H1 (cell line): ENCODE results near the gene SCN8A. TPM values are rescaled to one million over a fixed set of nuclear protein-coding genes. Genes with fewer than 3 reads are reported as not detected.

Experiments used
- CTCF ChIA-PET: fragments of 300-600 bp; sonication (Branson Sonifier 250); formaldehyde crosslinking; loops from one replicate; lab custom pipeline; 2021; ENCODE audit not compliant: partially characterized antibody; lab: Charles Lee
- POLR2A ChIA-PET: fragments of 300-600 bp; sonication (Branson Sonifier 250); formaldehyde crosslinking; loops from one replicate; lab custom pipeline; 2021; ENCODE audit warnings: inconsistent platforms; ENCODE audit not compliant: partially characterized antibody; lab: Charles Lee
- DNase-seq, 2 experiments: peaks; one replicate each; pipeline versions ENCODE4 v3.0.0 to v3.0.0-alpha.2; 2010 to 2022; ENCODE audit warnings: low spot score in 2 of 2, low read depth in 1 of 2, mixed read lengths in 1 of 2
- FAIRE-seq: peaks from 2 replicates; lab custom pipeline; 2011; peaks lifted over from hg19 to GRCh38; lab: Jason Lieb, UNC
- H2AFZ ChIP-seq: 2 replicates; pipeline ENCODE4 v1.8.1; 2012; ENCODE audit warnings: low read length, inconsistent platforms
- H2AK5ac ChIP-seq: 2 replicates; pipeline ENCODE4 v1.6.1; 2013; ENCODE audit warnings: low read depth, low read length
- H2BK120ac ChIP-seq: replicated peaks from 2 replicates; pipeline ENCODE3; 2013; ENCODE audit warnings: low read depth, low read length, inconsistent platforms
- H2BK12ac ChIP-seq: 2 replicates; pipeline ENCODE4 v1.6.1; 2013; ENCODE audit warnings: low read depth, low read length
- H2BK15ac ChIP-seq: 2 replicates; pipeline ENCODE4 v1.6.1; 2013; ENCODE audit warnings: low read length
- H2BK20ac ChIP-seq: 2 replicates; pipeline ENCODE4 v1.6.1; 2013; ENCODE audit warnings: low read length
- H2BK5ac ChIP-seq: 2 replicates; pipeline ENCODE4 v1.6.1; 2013; ENCODE audit warnings: low read depth, low read length
- H3K14ac ChIP-seq: 2 replicates; pipeline ENCODE4 v1.6.1; 2013; ENCODE audit warnings: inconsistent platforms; ENCODE audit not compliant: insufficient read length
- H3K18ac ChIP-seq: 2 replicates; pipeline ENCODE4 v1.6.1; 2013; ENCODE audit warnings: low read length; ENCODE audit errors: extremely low read depth
- H3K23ac ChIP-seq: 2 replicates; pipeline ENCODE4 v1.6.1; 2013; ENCODE audit warnings: inconsistent platforms; ENCODE audit not compliant: insufficient read length
- H3K23me2 ChIP-seq: 2 replicates; pipeline ENCODE4 v1.6.1; 2013; ENCODE audit warnings: low read depth, low read length
- H3K27ac ChIP-seq: 2 replicates; pipeline ENCODE4 v1.6.1; 2011; ENCODE audit warnings: low read depth, low read length, inconsistent platforms
- H3K27me3 ChIP-seq, 4 experiments: replicated peaks in 1 of 4; 1 replicate in 1 of 4; 2 replicates in 3 of 4; pipeline versions ENCODE4 v1.6.1 to v1.8.1; 2011 to 2013; ENCODE audit warnings: low read length in 3 of 4, mild to moderate bottlenecking in 3 of 4, inconsistent platforms in 2 of 4, mixed read lengths in 2 of 4, moderate library complexity in 1 of 4; ENCODE audit not compliant: control insufficient read depth in 3 of 4, insufficient read depth in 3 of 4; ENCODE audit errors: extremely low read depth in 1 of 4
- H3K36me3 ChIP-seq, 4 experiments: 2 replicates each; pipeline versions ENCODE4 v1.6.1 to v1.8.1; 2011 to 2013; ENCODE audit warnings: mild to moderate bottlenecking in 4 of 4, low read length in 3 of 4, moderate library complexity in 2 of 4, control low read depth in 1 of 4, inconsistent platforms in 1 of 4; ENCODE audit not compliant: insufficient read depth in 4 of 4, control insufficient read depth in 2 of 4
- H3K4ac ChIP-seq: replicated peaks from 2 replicates; pipeline ENCODE3; 2013; ENCODE audit warnings: low read length, low read depth, mixed read lengths, inconsistent platforms; ENCODE audit not compliant: insufficient read length
- H3K4me1 ChIP-seq, 4 experiments: replicated peaks in 1 of 4; 1 replicate in 1 of 4; 2 replicates in 3 of 4; pipeline versions ENCODE4 v1.6.1 to v1.8.1; 2011 to 2013; ENCODE audit warnings: low read length in 3 of 4, inconsistent platforms in 2 of 4, mixed read lengths in 1 of 4; ENCODE audit not compliant: insufficient read depth in 4 of 4, control insufficient read depth in 3 of 4
- H3K4me2 ChIP-seq, 2 experiments: 2 replicates each; pipeline versions ENCODE4 v1.6.1 to v1.8.1; 2011 to 2013; ENCODE audit warnings: low read depth in 2 of 2, low read length in 2 of 2, control low read depth in 1 of 2, inconsistent platforms in 1 of 2, mild to moderate bottlenecking in 1 of 2; ENCODE audit not compliant: insufficient read depth in 1 of 2
- H3K4me3 ChIP-seq, 4 experiments: fragments of 200-600, 300-600 bp in 1 of 4; sonication (generic), shearing (Covaris generic), sonication (Bioruptor Twin) in 1 of 4; 2 replicates each; pipeline versions ENCODE4 v1.5.1 to v1.8.1; 2011 to 2016; ENCODE audit warnings: low read length in 4 of 4, low read depth in 3 of 4, control low read depth in 2 of 4, inconsistent platforms in 2 of 4, mild to moderate bottlenecking in 2 of 4, mixed read lengths in 1 of 4, moderate library complexity in 1 of 4; ENCODE audit not compliant: insufficient read depth in 2 of 4; ENCODE audit errors: extremely low read depth in 1 of 4
- H3K56ac ChIP-seq: replicated peaks from 2 replicates; pipeline ENCODE3; 2013; ENCODE audit warnings: low read depth, mild to moderate bottlenecking, mixed read lengths, low read length, inconsistent platforms; ENCODE audit not compliant: insufficient read length
- H3K79me1 ChIP-seq: 2 replicates; pipeline ENCODE4 v1.6.1; 2013; ENCODE audit warnings: low read depth, low read length, control low read depth
- H3K79me2 ChIP-seq, 2 experiments: 2 replicates each; pipeline versions ENCODE4 v1.6.1 to v1.8.1; 2012 to 2013; ENCODE audit warnings: low read length in 2 of 2, mild to moderate bottlenecking in 2 of 2, inconsistent platforms in 1 of 2; ENCODE audit not compliant: insufficient read depth in 2 of 2, control insufficient read depth in 1 of 2
- H3K9ac ChIP-seq, 4 experiments: replicated peaks in 1 of 4; 1 replicate in 1 of 4; 2 replicates in 3 of 4; pipeline versions ENCODE4 v1.6.1 to v1.8.1; 2011 to 2013; ENCODE audit warnings: low read depth in 3 of 4, low read length in 3 of 4, control low read depth in 2 of 4, mild to moderate bottlenecking in 2 of 4, moderate library complexity in 2 of 4, inconsistent platforms in 1 of 4; ENCODE audit errors: extremely low read depth in 1 of 4
- H3K9me3 ChIP-seq, 2 experiments: 2 replicates each; pipeline versions ENCODE4 v1.6.1 to v1.8.1; 2012 to 2013; ENCODE audit warnings: mild to moderate bottlenecking in 2 of 2, moderate library complexity in 2 of 2, control low read depth in 1 of 2, inconsistent platforms in 1 of 2, low read depth in 1 of 2, low read length in 1 of 2, mixed read lengths in 1 of 2; ENCODE audit not compliant: insufficient read depth in 2 of 2
- H4K20me1 ChIP-seq, 2 experiments: replicated peaks in 1 of 2; 2 replicates each; pipeline versions ENCODE3 to v1.8.1; 2011 to 2013; ENCODE audit warnings: inconsistent platforms in 2 of 2, low read length in 2 of 2, mild to moderate bottlenecking in 1 of 2; ENCODE audit not compliant: insufficient read depth in 2 of 2, control insufficient read depth in 1 of 2
- H4K5ac ChIP-seq: 2 replicates; pipeline ENCODE4 v1.6.1; 2013; ENCODE audit warnings: low read length, low read depth, mixed read lengths, inconsistent platforms; ENCODE audit not compliant: insufficient read length
- H4K8ac ChIP-seq: 2 replicates; pipeline ENCODE4 v1.8.0; 2013; ENCODE audit warnings: mild to moderate bottlenecking, moderate library complexity, low read length, inconsistent platforms; ENCODE audit not compliant: insufficient read depth; ENCODE audit errors: extremely low read depth
- H4K91ac ChIP-seq: replicated peaks from 2 replicates; pipeline ENCODE3; 2013; ENCODE audit warnings: low read length, mixed read lengths, inconsistent platforms; ENCODE audit not compliant: insufficient read length
- BACH1 ChIP-seq: IDR thresholded peaks from 2 replicates; pipeline ENCODE4 v1.6.1; 2012; ENCODE audit warnings: low read length, improper control_type of control experiment
- CEBPB ChIP-seq: IDR thresholded peaks from 2 replicates; pipeline ENCODE4 v1.6.1; 2012; ENCODE audit warnings: low read depth, low read length
- GTF2F1 ChIP-seq: IDR thresholded peaks from 2 replicates; pipeline ENCODE4 v1.6.1; 2012; ENCODE audit warnings: low read depth, low read length, improper control_type of control experiment, borderline replicate concordance
- KDM5A ChIP-seq: fragments of 200-600 bp; IDR thresholded peaks from 2 replicates; pipeline ENCODE4 v1.7.1; 2012; ENCODE audit warnings: mild to moderate bottlenecking, low read length, inconsistent platforms, mixed read lengths
- RFX5 ChIP-seq: IDR thresholded peaks from 2 replicates; pipeline ENCODE4 v1.6.1; 2011; ENCODE audit warnings: low read depth, low read length, improper control_type of control experiment, borderline replicate concordance
- SP2 ChIP-seq: IDR thresholded peaks from 2 replicates; pipeline ENCODE4 v1.6.1; 2012; ENCODE audit warnings: mild to moderate bottlenecking, low read length, inconsistent platforms
- TCF12 ChIP-seq: IDR thresholded peaks from 2 replicates; pipeline ENCODE4 v1.6.1; 2011; ENCODE audit warnings: low read depth, mild to moderate bottlenecking, low read length
- TEAD4 ChIP-seq: IDR thresholded peaks from 2 replicates; pipeline ENCODE4 v1.6.1; 2012; ENCODE audit warnings: low read depth, low read length, inconsistent platforms, mixed read lengths
- WGBS, 2 experiments: shearing (Covaris generic) in 1 of 2; methylation state at CpG; one replicate each; pipeline versions ENCODE4 v1.1.6 to v1.1.7; 2013 to 2015; ENCODE audit warnings: low lambda C conversion rate in 2 of 2, mixed read lengths in 2 of 2, inconsistent platforms in 1 of 2, low coverage in 1 of 2, missing lambda C conversion rate in 1 of 2; ENCODE audit not compliant: insufficient replicate concordance in 2 of 2, insufficient coverage in 1 of 2, insufficient read length in 1 of 2; ENCODE audit errors: extremely low coverage in 1 of 2, missing lambda C conversion rate in 1 of 2; 5-methylcytosine and 5-hydroxymethylcytosine counted together
- polyA plus RNA-seq, 7 experiments: library from polyadenylated mRNA; depleted of rRNA in 3 of 7; stranded (reverse) in 5 of 7; unstranded in 2 of 7; fragments of >200 nt in 5 of 7; fragments of 200-250 nt in 2 of 7; gene quantifications; 1 replicate in 5 of 7; 2 replicates in 1 of 7; 4 replicates in 1 of 7; pipeline versions ENCODE4 v1.2.1 to v1.2.3, GENCODE V29; 2011 to 2013; ENCODE audit warnings: missing spikeins in 2 of 7, mixed read lengths in 2 of 7
- total RNA-seq: library from RNA; stranded (reverse); fragmentation: NEBNext Ultra II Directional; extraction: Animal tissue kit (Norgen Biotek cat#: 25700); gene quantifications from 2 replicates; pipeline ENCODE4 v1.2.1, GENCODE V29; 2021
- TF ChIP-seq, protein P1 (sequence below), 3 experiments: IDR thresholded peaks; 1 replicate in 2 of 3; 2 replicates in 1 of 3; pipeline versions ENCODE4 v1.5.1 to v1.6.1; 2011; ENCODE audit warnings: low read length in 3 of 3, mild to moderate bottlenecking in 3 of 3, inconsistent platforms in 2 of 3, low read depth in 1 of 3, moderate library complexity in 1 of 3; ENCODE audit not compliant: insufficient read depth in 1 of 3; ENCODE audit errors: control extremely low read depth in 1 of 3
- TF ChIP-seq, protein P2 (sequence below): IDR thresholded peaks from 2 replicates; pipeline ENCODE4 v1.6.1; 2012; ENCODE audit warnings: inconsistent platforms

Gene SCN8A
- total and polyA plus RNA-seq, 2 of the 8 experiments (the other 6 are each of a cell fraction or from before 2014, with no cell fraction given), result 6.3 to 10.7 TPM

DNA sequence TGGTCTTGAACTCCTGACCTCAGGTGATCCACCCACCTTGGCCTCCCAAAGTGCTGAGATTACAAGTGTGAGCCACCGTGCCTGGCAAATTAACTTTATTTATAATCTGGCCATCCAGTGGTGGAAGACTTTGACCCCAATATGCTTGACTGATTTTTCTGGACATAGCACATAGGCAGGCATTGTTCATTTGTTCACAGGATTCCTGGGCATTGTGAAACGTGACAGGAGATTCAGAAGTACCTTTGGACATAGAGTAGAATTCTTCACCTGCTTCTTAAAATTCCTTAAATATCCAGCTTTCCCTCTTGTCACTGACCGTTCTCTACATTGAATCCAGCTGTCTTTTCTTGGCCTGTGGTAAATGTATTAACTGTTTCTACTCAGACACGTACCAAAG lies 103.1 kb downstream of the SCN8A start:
- CTCF ChIA-PET, result interaction anchor here (0.6 to 1.5 kb wide), 8 partner anchors 9 to 376 kb away, joined by 3 to 7 read pairs (median 3); partner anchors contain the start of gene ATG101
- Histone ChIP-seq H3K56ac (no peak overlapping the region), H2AK5ac (no peak overlapping the region), H4K8ac (no peak overlapping the region), H3K4me2 (no peak overlapping the region), H4K91ac (no peak overlapping the region), H4K20me1 (peaks cover 0 to 3% of the 10 kb centered on the region in 2 experiments), H3K9me3 (no peaks in the 10 kb centered on the region), H3K9ac (no peak overlapping the region), H3K23ac (no peak overlapping the region), H3K4me3 (no peak overlapping the region), H3K79me2 (no peaks in the 10 kb centered on the region), H2BK15ac (no peak overlapping the region), H3K23me2 (no peaks in the 10 kb centered on the region), H3K4ac (no peak overlapping the region), H3K4me1 (no peaks in the 10 kb centered on the region), H3K14ac (no peak overlapping the region), H2BK120ac (no peak overlapping the region), H3K27ac (no peak overlapping the region), H2BK20ac (no peak overlapping the region), H4K5ac (no peak overlapping the region), H2AFZ (no peak overlapping the region), H3K36me3 (no peaks in the 10 kb centered on the region), H3K79me1 (no peaks in the 10 kb centered on the region), H2BK5ac (no peak overlapping the region), H3K27me3 (no peaks in the 10 kb centered on the region), H3K18ac (no peak overlapping the region), H2BK12ac (no peak overlapping the region)
- WGBS, 2 experiments, result 84% methylated on average over 4 of the region's 4 CpGs; no CpG with 5 or more reads in 1 of the 2 experiments
- TF ChIP-seq, protein P1, sequence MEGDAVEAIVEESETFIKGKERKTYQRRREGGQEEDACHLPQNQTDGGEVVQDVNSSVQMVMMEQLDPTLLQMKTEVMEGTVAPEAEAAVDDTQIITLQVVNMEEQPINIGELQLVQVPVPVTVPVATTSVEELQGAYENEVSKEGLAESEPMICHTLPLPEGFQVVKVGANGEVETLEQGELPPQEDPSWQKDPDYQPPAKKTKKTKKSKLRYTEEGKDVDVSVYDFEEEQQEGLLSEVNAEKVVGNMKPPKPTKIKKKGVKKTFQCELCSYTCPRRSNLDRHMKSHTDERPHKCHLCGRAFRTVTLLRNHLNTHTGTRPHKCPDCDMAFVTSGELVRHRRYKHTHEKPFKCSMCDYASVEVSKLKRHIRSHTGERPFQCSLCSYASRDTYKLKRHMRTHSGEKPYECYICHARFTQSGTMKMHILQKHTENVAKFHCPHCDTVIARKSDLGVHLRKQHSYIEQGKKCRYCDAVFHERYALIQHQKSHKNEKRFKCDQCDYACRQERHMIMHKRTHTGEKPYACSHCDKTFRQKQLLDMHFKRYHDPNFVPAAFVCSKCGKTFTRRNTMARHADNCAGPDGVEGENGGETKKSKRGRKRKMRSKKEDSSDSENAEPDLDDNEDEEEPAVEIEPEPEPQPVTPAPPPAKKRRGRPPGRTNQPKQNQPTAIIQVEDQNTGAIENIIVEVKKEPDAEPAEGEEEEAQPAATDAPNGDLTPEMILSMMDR (IDR thresholded peaks at IDR 0.05; ENCODE audit: control extremely low read depth in 1 of 3, insufficient read depth in 1 of 3, low read depth in 1 of 3, low read length in 3 of 3), result no peak
- TF ChIP-seq BACH1 (no peak), CEBPB (no peak), KDM5A (no peak), GTF2F1 (no peak), TEAD4 (no peak), TCF12 (no peak), SP2 (no peak), RFX5 (no peak)
- TF ChIP-seq, protein P2, sequence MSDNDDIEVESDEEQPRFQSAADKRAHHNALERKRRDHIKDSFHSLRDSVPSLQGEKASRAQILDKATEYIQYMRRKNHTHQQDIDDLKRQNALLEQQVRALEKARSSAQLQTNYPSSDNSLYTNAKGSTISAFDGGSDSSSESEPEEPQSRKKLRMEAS, result no peak
- FAIRE-seq (no peak), DNase-seq (no peak)
- POLR2A ChIA-PET, result no interaction called here
